ENCODE data around the gene ACSL6.

ACSL6 gene

GRCh38 chr5:132057498-132058255 is 46.2 kb upstream of the ACSL6 start:
- no peak for DNase-seq (ENCODE audit: extremely low read depth, low read depth)
- no peak for TF ChIP-seq CTCF (IDR thresholded peaks at IDR 0.05; ENCODE audit: low read depth, low read length, missing control alignments)

GRCh38 chr5:132056610-132057497 is 45.4 kb upstream of the ACSL6 start:
- no peak for TF ChIP-seq CTCF (IDR thresholded peaks at IDR 0.05; ENCODE audit: low read depth, low read length, missing control alignments)
- H3K4me3 ChIP-seq (replicated peaks; ENCODE audit: low read depth, low read length) = no peak overlapping the region
- DNase-seq (ENCODE audit: extremely low read depth, low read depth) = no peak

More at GRCh38 chr5:132057498-132058255, 46.2 kb upstream of the ACSL6 start:
- no peak overlapping the region for H3K4me3 ChIP-seq (replicated peaks; ENCODE audit: low read depth, low read length)

- no peak for DNase-seq (ENCODE audit: extremely low read depth, low read depth)
- TF ChIP-seq CTCF (IDR thresholded peaks at IDR 0.05; ENCODE audit: low read depth, low read length, missing control alignments) = no peak
- H3K4me3 ChIP-seq (replicated peaks; ENCODE audit: low read depth, low read length) = no peak overlapping the region
Measured at GRCh38 chr5:132055808-132056609, 44.6 kb upstream of the ACSL6 start.

GRCh38 chr5:132055441-132055807 is 44.0 kb upstream of the ACSL6 start:
- DNase-seq (ENCODE audit: extremely low read depth, low read depth) = no peak
- no peak for TF ChIP-seq CTCF (IDR thresholded peaks at IDR 0.05; ENCODE audit: low read depth, low read length, missing control alignments)
- no peak overlapping the region for H3K4me3 ChIP-seq (replicated peaks; ENCODE audit: low read depth, low read length)

- no peak for TF ChIP-seq CTCF (IDR thresholded peaks at IDR 0.05; ENCODE audit: low read depth, low read length, missing control alignments)
- H3K4me3 ChIP-seq (replicated peaks; ENCODE audit: low read depth, low read length) = no peak overlapping the region
- DNase-seq (ENCODE audit: extremely low read depth, low read depth) = no peak
Measured at GRCh38 chr5:132054697-132055440, 43.4 kb upstream of the ACSL6 start.

All from HFF-Myc (cell line).